Measurements from ENCODE around the gene LYAR.

GRCh38 chr4:4320528-4320927 lies 30.6 kb upstream of the LYAR start:
- TF ChIP-seq, protein P1, sequence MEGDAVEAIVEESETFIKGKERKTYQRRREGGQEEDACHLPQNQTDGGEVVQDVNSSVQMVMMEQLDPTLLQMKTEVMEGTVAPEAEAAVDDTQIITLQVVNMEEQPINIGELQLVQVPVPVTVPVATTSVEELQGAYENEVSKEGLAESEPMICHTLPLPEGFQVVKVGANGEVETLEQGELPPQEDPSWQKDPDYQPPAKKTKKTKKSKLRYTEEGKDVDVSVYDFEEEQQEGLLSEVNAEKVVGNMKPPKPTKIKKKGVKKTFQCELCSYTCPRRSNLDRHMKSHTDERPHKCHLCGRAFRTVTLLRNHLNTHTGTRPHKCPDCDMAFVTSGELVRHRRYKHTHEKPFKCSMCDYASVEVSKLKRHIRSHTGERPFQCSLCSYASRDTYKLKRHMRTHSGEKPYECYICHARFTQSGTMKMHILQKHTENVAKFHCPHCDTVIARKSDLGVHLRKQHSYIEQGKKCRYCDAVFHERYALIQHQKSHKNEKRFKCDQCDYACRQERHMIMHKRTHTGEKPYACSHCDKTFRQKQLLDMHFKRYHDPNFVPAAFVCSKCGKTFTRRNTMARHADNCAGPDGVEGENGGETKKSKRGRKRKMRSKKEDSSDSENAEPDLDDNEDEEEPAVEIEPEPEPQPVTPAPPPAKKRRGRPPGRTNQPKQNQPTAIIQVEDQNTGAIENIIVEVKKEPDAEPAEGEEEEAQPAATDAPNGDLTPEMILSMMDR (IDR thresholded peaks at IDR 0.05): no peak
- TF ChIP-seq EP300 (IDR thresholded peaks at IDR 0.05) (no peak), POLR2A (IDR thresholded peaks at IDR 0.05) (no peak)

Measured in tibial nerve (tissue), 4 donors.